Ectodermal cell (in vitro differentiated cells): ENCODE data around the gene CD9.
"Not testable (repeated sequence)": the region's sequence is repeated elsewhere in the genome, so short reads cannot be mapped to it uniquely, and the experiment has no call there.

Experiments
- H3K27ac ChIP-seq: 2 replicates; pipeline ENCODE4 v1.7.0; 2013; ENCODE audit warnings: mild to moderate bottlenecking, low read depth, low read length; ENCODE audit not compliant: insufficient read depth, poor library complexity, severe bottlenecking
- H3K27me3 ChIP-seq: 2 replicates; pipeline ENCODE4 v1.7.0; 2013; ENCODE audit warnings: mild to moderate bottlenecking, low read length; ENCODE audit not compliant: insufficient read depth, control insufficient read depth, poor library complexity, severe bottlenecking
- H3K36me3 ChIP-seq: one replicate; pipeline ENCODE4 v1.7.0; 2013; ENCODE audit warnings: low read length; ENCODE audit not compliant: control insufficient read depth, insufficient read depth
- H3K4me1 ChIP-seq: one replicate; pipeline ENCODE4 v1.7.0; 2013; ENCODE audit warnings: low read length; ENCODE audit not compliant: control insufficient read depth, insufficient read depth
- H3K4me3 ChIP-seq: 2 replicates; pipeline ENCODE4 v1.7.0; 2013; ENCODE audit warnings: low read depth, low read length, control low read depth; ENCODE audit not compliant: insufficient read depth
- H3K9me3 ChIP-seq: 2 replicates; pipeline ENCODE4 v1.7.0; 2013; ENCODE audit warnings: mild to moderate bottlenecking, low read length, moderate library complexity; ENCODE audit not compliant: control insufficient read depth
- WGBS, 2 experiments: methylation state at CpG; one replicate each; pipeline ENCODE4 v1.1.7; 2013; ENCODE audit warnings: missing lambda C conversion rate in 2 of 2; 5-methylcytosine and 5-hydroxymethylcytosine counted together

Gene CD9

DNA sequence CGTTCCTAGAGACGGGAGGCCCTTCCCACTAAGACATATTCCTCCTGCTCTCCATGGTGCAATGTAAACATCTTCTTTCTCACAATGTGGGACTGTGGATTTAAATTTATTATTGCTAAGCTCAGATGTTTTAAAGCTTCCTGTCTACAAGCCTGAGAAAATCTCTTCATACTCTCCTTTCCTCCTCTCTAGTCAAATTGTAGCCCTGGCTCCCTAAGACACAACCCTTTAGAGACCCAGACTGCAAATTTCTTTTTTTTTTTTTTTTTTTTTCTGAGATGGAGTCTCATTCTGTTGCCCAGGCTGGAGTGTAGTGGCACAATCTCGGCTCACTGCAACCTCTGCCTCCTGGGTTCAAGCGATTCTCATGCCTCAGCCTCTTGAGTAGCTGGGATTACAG, 9.2 kb downstream of the CD9 start:
- H3K4me1 ChIP-seq, result peaks cover 17% of the 10 kb centered on the region
- H3K36me3 ChIP-seq, H3K4me3 ChIP-seq, H3K27ac ChIP-seq, H3K27me3 ChIP-seq, H3K9me3 ChIP-seq: not testable (repeated sequence)
- WGBS, 2 experiments, result 93% methylated on average over 4 of the region's 4 CpGs

DNA sequence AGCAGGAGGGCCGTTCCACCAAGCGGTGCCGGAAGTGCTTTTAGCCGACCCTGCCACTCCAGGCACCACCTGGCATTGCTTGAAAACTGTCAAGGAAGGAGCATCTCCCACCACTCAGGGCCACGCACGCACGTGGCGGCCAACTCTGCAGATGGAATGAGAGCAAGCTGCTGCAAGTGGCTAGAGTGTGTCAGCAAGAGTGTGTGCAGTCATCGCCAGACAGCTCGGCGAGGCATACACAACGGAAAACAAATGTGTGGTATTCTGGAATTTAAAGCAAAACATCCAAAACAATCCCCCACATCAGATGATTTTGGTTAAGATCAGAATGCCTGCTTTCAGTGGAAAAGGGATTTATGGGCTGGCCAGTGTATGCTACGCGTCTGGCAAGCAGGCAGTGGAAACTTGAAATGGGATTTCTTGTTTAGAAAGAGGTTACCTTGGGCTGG, 11.2 kb downstream of the CD9 start:
- peaks cover 13% of the 10 kb centered on the region for H3K4me1 ChIP-seq
- H3K36me3 ChIP-seq, result no peaks in the 10 kb centered on the region
- no peaks in the 10 kb centered on the region for H3K9me3 ChIP-seq
- no peak overlapping the region for H3K4me3 ChIP-seq
- H3K27ac ChIP-seq, result no peak overlapping the region
- H3K27me3 ChIP-seq, result no peaks in the 10 kb centered on the region
- 92 to 96% methylated on average over 14 of the region's 14 CpGs for WGBS, 2 experiments

GRCh38 chr12:6212086-6212485, 11.9 kb downstream of the CD9 start:
- 84 to 89% methylated on average over 7 of the region's 7 CpGs for WGBS, 2 experiments
- H3K36me3 ChIP-seq, result no peaks in the 10 kb centered on the region
- H3K9me3 ChIP-seq, result no peaks in the 10 kb centered on the region
- no peak overlapping the region for H3K27ac ChIP-seq
- H3K4me1 ChIP-seq, result peaks cover 13% of the 10 kb centered on the region
- no peaks in the 10 kb centered on the region for H3K27me3 ChIP-seq
- H3K4me3 ChIP-seq, result no peak overlapping the region

DNA sequence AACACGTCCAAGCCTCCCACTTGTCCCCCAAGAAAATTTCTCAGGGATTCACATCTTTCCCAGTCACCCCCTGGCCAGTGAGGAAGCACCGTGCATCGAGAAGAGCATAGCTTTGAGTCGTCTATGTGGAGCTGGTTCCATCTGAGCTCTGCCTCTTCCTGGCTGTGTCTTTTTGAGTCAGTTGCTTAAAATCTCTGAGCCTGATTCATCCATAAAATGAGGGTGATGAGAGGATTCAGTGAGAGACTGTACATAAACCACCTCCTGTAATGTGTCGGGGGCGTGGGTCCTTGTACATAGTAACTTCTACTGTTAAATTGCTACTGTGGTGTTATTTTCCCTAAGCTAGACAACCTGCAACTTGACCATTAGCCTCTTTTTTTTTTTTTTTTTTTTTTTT, 13.8 kb downstream of the CD9 start:
- no peaks in the 10 kb centered on the region for H3K27me3 ChIP-seq
- no peak overlapping the region for H3K4me3 ChIP-seq
- H3K4me1 ChIP-seq, result peaks cover 13% of the 10 kb centered on the region
- no peak overlapping the region for H3K27ac ChIP-seq
- no peaks in the 10 kb centered on the region for H3K9me3 ChIP-seq
- no peaks in the 10 kb centered on the region for H3K36me3 ChIP-seq
- WGBS, 2 experiments, result 89 to 91% methylated on average over 4 to 6 of the region's 6 CpGs

DNA sequence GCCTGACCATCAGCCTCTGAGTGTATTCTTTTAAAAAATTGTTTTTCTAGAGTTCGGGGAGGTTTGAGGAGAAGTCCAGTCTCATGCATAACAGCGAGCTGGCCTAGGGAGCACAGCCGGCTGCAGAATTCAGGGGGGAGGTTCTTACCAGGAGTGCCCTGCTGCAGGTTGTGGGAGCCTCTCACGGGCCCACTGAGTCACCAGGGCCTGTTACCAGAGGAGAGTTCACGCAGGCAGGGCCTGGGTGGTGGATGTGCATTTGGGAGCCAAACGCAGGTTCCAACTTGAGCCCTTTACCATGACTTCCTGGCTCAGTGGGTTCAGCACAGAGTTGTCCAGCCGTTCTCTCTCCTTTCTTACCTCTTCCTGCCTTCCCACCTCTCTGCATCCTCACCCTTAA, 14.4 kb downstream of the CD9 start:
- Histone ChIP-seq H3K36me3 (no peaks in the 10 kb centered on the region), H3K9me3 (no peaks in the 10 kb centered on the region), H3K27me3 (no peaks in the 10 kb centered on the region), H3K4me1 (peaks cover 13% of the 10 kb centered on the region), H3K27ac (no peak overlapping the region), H3K4me3 (no peak overlapping the region)
- 50 to 57% methylated on average over 7 of the region's 7 CpGs for WGBS, 2 experiments

DNA sequence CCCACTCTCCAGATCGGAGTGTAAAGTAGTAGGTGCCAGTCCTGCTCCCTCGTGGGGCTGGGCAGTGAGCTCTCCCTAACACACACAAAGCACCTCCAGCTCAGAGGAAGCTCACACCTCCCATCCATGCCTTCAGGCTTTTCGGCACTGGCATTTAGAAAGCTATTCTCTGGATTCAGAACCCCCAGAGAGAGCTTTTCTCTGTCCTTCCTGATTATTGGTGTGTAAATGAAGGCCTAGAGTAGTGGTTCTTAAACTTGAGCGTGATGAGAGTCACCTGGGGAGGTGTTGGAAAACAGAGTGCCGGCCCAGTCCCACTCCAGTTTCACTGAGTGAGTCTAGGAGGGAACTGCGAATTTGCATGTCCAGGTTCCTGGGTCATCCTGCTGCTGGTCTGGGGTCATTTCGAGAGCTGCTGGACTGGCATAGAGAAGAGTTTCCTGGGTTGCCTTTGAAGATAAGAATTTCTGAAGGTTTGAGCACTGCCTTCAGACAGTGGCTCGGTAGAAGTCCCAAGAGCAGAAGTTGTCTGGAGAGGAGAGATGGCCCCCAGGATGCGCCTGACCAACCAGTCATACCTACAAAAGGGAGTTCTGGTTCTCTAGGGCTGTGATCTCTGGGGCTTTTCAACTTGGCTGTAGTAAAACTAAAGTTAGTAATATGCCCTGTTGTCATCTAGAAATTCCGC, 15.1 kb downstream of the CD9 start:
- H3K27me3 ChIP-seq, result no peaks in the 10 kb centered on the region
- H3K27ac ChIP-seq, result no peak overlapping the region
- WGBS, 2 experiments, result 35 to 36% methylated on average over 10 of the region's 10 CpGs
- H3K4me1 ChIP-seq, result peaks cover 13% of the 10 kb centered on the region
- no peaks in the 10 kb centered on the region for H3K36me3 ChIP-seq
- no peak overlapping the region for H3K4me3 ChIP-seq
- no peaks in the 10 kb centered on the region for H3K9me3 ChIP-seq

DNA sequence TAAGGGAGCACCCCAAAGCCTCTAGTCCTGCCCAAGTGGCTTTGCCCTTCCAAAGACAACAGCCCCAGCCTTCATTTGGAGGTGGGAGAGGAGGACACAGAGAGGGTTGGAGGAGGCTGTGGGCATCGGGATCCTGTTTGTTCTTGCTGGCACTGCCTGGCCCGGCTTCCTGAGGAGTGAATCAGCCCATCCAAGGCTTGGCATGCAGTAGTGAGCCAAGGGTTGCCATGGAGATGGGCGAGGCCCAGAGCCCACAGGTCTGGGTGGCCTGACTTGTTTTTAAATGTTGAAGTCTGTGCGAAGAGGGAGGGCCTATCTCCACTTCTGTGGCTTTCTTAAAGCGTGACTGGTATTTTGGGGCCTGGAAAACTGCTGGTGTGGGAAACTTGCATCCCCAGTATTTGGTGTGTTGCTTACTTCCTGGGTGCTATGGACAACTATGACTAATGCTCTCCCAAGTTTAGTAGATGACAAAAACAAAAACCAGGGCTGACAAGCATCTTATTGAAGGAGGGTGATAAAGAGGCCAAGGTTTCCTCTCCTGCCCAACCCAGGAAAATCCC, 15.8 kb downstream of the CD9 start:
- Histone ChIP-seq H3K27me3 (no peaks in the 10 kb centered on the region), H3K27ac (no peak overlapping the region), H3K9me3 (no peaks in the 10 kb centered on the region), H3K36me3 (no peaks in the 10 kb centered on the region), H3K4me1 (peaks cover 15% of the 10 kb centered on the region), H3K4me3 (no peak overlapping the region)
- WGBS, 2 experiments, result 77 to 79% methylated on average over 5 of the region's 5 CpGs

- H3K27me3 ChIP-seq, result no peaks in the 10 kb centered on the region
- no peaks in the 10 kb centered on the region for H3K9me3 ChIP-seq
- no peaks in the 10 kb centered on the region for H3K36me3 ChIP-seq
- no peak overlapping the region for H3K27ac ChIP-seq
- WGBS, 2 experiments, result 88 to 93% methylated on average over 7 of the region's 7 CpGs
- peaks cover 19% of the 10 kb centered on the region for H3K4me1 ChIP-seq
- H3K4me3 ChIP-seq, result no peak overlapping the region
Measured at GRCh38 chr12:6216581-6216980, 16.4 kb downstream of the CD9 start.

DNA sequence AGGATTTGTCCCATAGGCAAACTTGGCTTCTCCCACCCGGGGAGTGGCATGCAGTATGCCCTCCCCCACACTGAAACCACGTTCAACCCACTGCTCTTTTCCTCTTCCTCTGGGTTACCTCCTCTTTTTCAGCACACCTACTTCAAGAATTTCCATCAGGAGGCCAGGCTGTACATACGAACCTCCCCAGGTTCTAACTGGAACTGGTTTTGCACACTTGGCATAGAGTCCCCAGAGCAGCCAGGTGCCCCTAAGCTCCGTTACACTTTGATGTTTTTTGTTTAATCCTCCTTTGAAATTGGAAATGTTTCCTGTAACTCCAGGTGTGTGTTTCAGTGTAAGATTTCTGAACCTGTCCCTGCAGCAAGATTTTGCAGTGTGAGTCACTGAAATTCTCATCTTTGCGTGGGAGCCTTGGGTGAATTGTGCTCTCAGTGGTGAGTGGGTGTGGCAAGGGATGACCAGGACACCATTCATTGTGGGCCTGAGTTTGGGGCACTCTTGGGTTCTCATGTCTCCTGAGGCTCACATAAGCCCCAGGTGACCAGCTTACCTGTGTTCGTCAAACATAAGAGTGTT, 18.2 kb downstream of the CD9 start:
- Histone ChIP-seq H3K4me3 (no peak overlapping the region), H3K27me3 (no peaks in the 10 kb centered on the region), H3K9me3 (no peaks in the 10 kb centered on the region), H3K4me1 (peaks cover 28% of the 10 kb centered on the region), H3K36me3 (no peaks in the 10 kb centered on the region), H3K27ac (no peak overlapping the region)
- 88 to 91% methylated on average over 6 of the region's 6 CpGs for WGBS, 2 experiments

DNA sequence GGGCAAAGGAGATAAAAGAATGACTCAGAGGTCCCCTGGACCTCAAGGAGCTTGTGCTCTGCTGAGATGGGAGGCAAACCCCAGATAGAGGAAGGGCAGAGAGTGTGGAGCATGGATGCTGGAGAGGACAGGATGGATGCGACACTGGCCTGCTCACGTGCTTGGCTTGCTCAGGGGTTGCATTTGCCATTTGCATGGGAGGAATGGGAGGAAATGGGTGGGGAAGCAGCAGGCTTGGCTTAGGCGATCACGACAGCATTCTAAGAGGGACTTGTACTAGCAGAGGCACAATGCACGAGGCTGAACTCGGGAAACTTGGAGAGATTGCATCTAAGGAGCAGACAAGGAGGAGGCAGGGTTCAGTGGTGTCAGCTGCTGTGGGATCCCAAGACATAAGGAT, 19.8 kb downstream of the CD9 start:
- Histone ChIP-seq H3K27ac (no peak overlapping the region), H3K9me3 (no peaks in the 10 kb centered on the region), H3K4me1 (peaks cover 24% of the 10 kb centered on the region), H3K27me3 (no peaks in the 10 kb centered on the region), H3K4me3 (no peak overlapping the region), H3K36me3 (no peaks in the 10 kb centered on the region)
- WGBS, 2 experiments, result 82 to 84% methylated on average over 6 of the region's 6 CpGs
